GM10266 (cell line): ENCODE measurements around the gene ANKDD1B.

Source experiments
- DNase-seq: peaks from one replicate; pipeline ENCODE4 v3.0.0; 2012; ENCODE audit errors: extremely low spot score
- TF ChIP-seq, protein P1 (sequence below): IDR thresholded peaks from 2 replicates; pipeline ENCODE4 v1.5.1; 2012; ENCODE audit warnings: mild to moderate bottlenecking, low read depth; ENCODE audit not compliant: control insufficient read depth, insufficient read depth; ENCODE audit errors: missing control alignments

ANKDD1B gene

DNA sequence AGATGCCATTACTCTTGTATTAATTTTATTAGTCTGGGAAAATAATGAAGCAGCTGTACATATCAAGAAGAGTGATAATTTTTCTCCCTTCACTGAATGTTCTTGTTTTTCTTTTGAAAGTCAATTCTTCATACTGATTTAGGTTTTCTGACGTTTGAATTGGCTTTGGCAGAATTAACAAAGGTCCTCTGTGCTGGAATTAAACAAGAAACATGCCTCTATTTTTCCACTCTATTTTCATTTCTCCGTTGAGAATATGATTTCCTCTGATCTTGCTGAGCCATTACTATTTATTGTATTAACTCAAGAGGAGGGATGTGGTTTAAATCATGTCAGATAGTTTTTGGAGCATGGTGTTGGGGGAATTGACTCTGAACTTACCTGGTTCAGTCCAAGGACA is 42.3 kb downstream of the ANKDD1B start:
- TF ChIP-seq, protein P1, sequence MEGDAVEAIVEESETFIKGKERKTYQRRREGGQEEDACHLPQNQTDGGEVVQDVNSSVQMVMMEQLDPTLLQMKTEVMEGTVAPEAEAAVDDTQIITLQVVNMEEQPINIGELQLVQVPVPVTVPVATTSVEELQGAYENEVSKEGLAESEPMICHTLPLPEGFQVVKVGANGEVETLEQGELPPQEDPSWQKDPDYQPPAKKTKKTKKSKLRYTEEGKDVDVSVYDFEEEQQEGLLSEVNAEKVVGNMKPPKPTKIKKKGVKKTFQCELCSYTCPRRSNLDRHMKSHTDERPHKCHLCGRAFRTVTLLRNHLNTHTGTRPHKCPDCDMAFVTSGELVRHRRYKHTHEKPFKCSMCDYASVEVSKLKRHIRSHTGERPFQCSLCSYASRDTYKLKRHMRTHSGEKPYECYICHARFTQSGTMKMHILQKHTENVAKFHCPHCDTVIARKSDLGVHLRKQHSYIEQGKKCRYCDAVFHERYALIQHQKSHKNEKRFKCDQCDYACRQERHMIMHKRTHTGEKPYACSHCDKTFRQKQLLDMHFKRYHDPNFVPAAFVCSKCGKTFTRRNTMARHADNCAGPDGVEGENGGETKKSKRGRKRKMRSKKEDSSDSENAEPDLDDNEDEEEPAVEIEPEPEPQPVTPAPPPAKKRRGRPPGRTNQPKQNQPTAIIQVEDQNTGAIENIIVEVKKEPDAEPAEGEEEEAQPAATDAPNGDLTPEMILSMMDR = no peak
- no peak for DNase-seq

DNA sequence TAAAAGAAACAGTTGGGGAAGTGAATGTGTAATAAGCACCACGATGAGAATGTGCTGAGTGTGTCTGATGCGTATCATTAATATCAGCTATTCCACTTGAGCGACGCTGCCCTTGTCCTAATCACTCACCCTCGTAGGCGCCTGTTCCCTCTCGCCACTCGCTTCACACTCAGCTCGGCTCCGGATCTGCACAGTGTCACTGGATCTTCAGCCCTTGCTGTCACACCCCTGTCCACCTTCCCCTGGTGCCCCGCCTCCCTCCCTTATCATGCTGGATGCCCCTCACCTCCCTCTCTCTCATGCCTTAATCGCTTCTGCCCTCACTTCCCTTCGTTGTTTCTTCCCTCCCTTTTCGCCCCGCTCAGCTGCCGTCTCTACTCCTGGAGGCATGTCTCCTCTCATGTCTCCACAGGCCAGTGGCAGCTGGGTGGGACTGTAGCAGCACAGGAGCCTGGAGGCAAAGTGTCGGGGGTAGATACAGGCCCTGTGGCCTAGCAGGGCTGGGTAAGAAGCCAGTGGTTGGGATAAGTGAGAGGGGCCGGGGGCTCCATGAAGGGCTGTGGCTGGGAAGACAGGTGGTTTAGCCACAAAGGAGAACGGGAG is 43.5 kb downstream of the ANKDD1B start:
- TF ChIP-seq, protein P1 = no peak
- no peak for DNase-seq

DNA sequence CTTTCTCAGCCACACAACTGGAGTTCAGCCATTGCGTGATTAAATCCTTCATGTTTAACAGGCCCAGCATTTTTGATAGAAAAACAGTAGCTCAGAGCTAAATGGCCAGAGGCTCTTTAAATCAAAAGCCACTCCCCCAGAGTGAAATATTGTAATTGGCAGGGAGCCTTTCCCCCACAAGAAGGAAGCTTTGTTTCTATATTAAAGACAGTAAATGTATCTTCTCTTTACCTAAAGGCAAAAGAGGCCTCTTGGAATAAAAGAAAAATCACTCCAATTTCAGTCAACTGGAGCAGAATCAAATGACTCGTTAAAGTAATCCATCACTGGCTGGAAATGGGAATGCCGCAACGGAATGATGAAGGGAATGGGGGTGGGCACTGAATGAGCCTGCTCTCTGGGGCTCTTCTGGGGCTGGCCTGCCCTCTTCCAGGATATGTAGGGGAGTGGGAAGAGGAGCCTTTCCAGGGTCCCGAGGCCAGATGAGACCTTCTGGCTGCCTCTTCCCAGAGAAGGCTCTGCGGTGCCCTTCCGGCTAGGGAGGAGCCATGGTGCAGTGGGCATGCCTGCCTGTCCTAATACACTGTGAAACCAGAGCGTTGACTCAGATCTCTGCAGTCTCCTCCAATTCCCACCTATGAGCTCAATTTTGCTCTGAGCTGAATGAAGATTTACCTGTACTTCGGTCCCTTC is 45.2 kb downstream of the ANKDD1B start:
- no peak for DNase-seq
- TF ChIP-seq, protein P1 = no peak

DNA sequence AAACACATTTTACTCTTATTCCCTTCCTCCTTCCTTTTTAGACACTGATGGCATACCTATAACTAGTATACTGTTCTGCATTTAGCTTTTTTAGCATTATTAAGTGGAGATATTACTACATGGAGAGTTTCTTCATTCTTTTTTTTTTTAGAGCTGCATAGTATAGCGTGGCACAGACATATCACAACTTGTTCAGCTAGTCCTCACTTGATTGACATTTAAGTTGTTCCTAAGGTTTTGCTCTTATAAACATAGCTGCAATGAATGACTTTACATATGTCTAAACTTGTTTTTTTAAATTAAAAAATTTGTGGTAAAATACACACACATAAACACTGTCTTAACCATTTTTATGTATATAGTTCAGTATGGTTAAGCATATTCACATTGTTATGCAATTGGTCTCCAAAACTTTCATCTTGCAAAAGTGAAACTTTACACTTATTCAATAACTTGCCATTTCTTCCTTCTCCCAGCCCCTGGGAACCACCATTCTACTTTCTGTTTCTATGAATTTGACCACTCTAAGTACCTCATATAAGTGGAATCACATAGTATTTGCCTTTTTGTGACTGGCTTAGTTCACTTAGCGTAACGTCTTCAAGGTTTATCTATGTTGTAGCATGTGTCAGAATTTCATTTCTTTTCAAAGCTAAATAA is 48.7 kb downstream of the ANKDD1B start:
- no peak for DNase-seq
- TF ChIP-seq, protein P1 = no peak

DNA sequence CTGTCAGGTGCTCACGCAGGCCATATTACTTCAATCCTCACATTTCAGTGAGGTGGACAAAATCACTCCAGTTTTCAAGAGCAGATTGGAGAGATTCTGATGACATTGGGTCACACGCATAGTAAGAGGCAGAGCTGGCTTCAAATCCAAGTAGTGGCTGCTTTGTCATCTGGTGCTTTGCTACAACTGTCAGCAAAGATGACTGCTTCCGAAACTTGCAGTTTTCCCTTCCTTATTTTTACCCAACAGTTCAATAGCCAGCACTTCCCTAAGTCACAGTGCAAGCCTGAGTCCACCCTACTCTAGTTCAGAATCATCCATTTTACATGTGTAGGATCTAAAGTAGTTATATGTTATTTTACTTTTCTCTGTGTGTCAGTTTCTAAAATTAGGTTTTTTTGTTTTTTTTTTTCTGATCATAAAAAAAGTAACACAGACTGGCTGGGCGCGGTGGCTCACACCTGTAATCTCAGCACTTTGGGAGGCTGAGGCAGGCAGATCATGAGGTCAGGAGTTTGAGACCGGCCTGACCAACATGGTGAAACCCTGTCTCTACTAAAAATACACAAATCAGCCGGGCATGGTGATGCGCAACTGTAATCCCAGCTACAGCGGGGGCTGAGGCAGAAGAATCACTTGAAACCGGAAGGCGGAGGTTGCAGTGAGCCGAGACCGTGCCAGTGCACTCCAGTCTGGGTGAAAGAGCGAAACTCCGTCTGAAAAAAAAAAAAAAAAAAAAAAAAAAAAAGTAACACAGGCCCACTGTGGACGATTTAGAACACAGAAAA is 49.6 kb downstream of the ANKDD1B start:
- TF ChIP-seq, protein P1 = no peak
- DNase-seq = no peak

DNA sequence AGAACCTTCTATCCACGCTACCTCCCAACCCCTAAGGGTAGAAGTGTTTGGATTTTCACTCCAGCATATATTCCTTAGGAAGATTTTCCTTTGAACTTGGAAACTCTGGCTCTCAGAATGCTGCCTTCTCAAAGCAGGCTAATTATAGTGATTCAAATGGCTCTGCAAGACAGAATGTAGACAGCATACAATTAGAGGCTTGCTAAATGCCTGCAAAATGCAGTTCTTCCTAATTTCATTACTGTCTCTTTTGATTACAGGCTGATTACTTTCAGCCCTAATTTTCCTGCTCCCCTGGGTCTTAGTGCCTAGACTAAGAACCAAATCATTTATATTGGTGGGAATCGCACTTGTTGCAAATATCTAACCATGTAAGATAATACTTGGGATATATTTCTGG is 50.8 kb downstream of the ANKDD1B start:
- DNase-seq = no peak
- TF ChIP-seq, protein P1 = no peak
